Kidney (tissue), 14 donors: Measurements from ENCODE around the gene KCNG2. TPM values are rescaled to one million over a fixed set of nuclear protein-coding genes. Genes with fewer than 3 reads are reported as not detected.
A peak's percentile ranks its signal among the peaks of the same experiment; 100 is the strongest.

Experiments used
- DNase-seq, 5 donors: peaks; one replicate each; pipeline ENCODE4 v3.0.0-alpha.2; 2013 to 2020
- FAIRE-seq: peaks from 2 replicates; lab custom pipeline; 2012; peaks lifted over from hg19 to GRCh38; lab: Jason Lieb, UNC
- H3K27ac ChIP-seq, 2 donors: one replicate each; pipeline ENCODE4 v1.7.0; 2013; ENCODE audit warnings: low read depth in 2 of 2, low read length in 2 of 2, inconsistent platforms in 1 of 2
- H3K27me3 ChIP-seq: one replicate; pipeline ENCODE4 v1.7.1; 2013; ENCODE audit warnings: low read length, inconsistent platforms; ENCODE audit not compliant: control insufficient read depth, insufficient read depth
- H3K36me3 ChIP-seq, 3 donors: one replicate each; pipeline versions ENCODE4 v1.7.0 to v1.7.1; 2013; ENCODE audit warnings: low read length in 3 of 3, control low read depth in 1 of 3, inconsistent platforms in 1 of 3; ENCODE audit not compliant: insufficient read depth in 3 of 3, control insufficient read depth in 2 of 3
- H3K4me1 ChIP-seq, 3 donors: one replicate each; pipeline versions ENCODE4 v1.7.0 to v1.7.1; 2013; ENCODE audit warnings: low read length in 3 of 3, inconsistent platforms in 1 of 3, low read depth in 1 of 3; ENCODE audit not compliant: control insufficient read depth in 2 of 3, insufficient read depth in 2 of 3
- H3K4me3 ChIP-seq, 3 donors: one replicate each; pipeline versions ENCODE4 v1.7.0 to v1.8.1; 2013; ENCODE audit warnings: low read length in 3 of 3, control low read depth in 1 of 3, inconsistent platforms in 1 of 3
- H3K9ac ChIP-seq, 3 donors: one replicate each; pipeline versions ENCODE4 v1.7.0 to v1.7.1; 2013; ENCODE audit warnings: low read length in 3 of 3, control low read depth in 1 of 3, inconsistent platforms in 1 of 3
- H3K9me3 ChIP-seq, 3 donors: one replicate each; pipeline versions ENCODE4 v1.7.0 to v1.7.1; 2013; ENCODE audit warnings: low read length in 3 of 3, control low read depth in 1 of 3, inconsistent platforms in 1 of 3; ENCODE audit not compliant: control insufficient read depth in 2 of 3, insufficient read depth in 1 of 3
- intact Hi-C: fragments of 100-400 bp; cut with DNase I; formaldehyde crosslinking; loops from one replicate; pipeline ENCODE4 v1.11.1; 2022
- polyA plus RNA-seq: library from polyadenylated mRNA; stranded (reverse); fragments of 350-450 nt; fragmentation: Illumina TruSeq; extraction: RNeasy Lipid Tissue Mini Kit (QIAGEN cat#74804); gene quantifications from one replicate; pipeline ENCODE4 v1.2.3, GENCODE V29; 2014; ENCODE audit warnings: low read depth, low replicate concordance; ENCODE audit not compliant: insufficient read depth
- total RNA-seq: library from RNA; stranded (reverse); fragmentation: NEBNext Ultra II Directional; extraction: Animal tissue kit (Norgen Biotek cat#: 25700); gene quantifications from one replicate; pipeline ENCODE4 v1.2.1, GENCODE V29; 2021
- TF ChIP-seq, protein P1 (sequence below): IDR thresholded peaks from 3 replicates; pipeline ENCODE4 v1.5.1; 2012; ENCODE audit warnings: mild to moderate bottlenecking, moderate library complexity, borderline replicate concordance; ENCODE audit not compliant: insufficient read depth; ENCODE audit errors: extremely low read depth
- donor health status: control.
- donor health status: control.
- donor health status: control.
- donor health status: control.
- donor health status: control.
- donor health status: DM: yes; HTN: yes; CAD: no.
- donor health status: Normal renal cell carcinoma (clear cell type).

KCNG2 gene
- total and polyA plus RNA-seq, 2 donors from 2014 or later = 0.76 TPM; not detected in 1

- H3K27me3 ChIP-seq = peaks cover 5% of the 10 kb centered on the region
- H3K27ac ChIP-seq = no peak overlapping the region
- no peaks in the 10 kb centered on the region for H3K36me3 ChIP-seq
- intact Hi-C loops = no loop called here
- H3K9me3 ChIP-seq = no peaks in the 10 kb centered on the region
- no peak overlapping the region for H3K9ac ChIP-seq
- no peak for FAIRE-seq
- peaks cover 0 to 5% (median 0%) of the 10 kb centered on the region in 3 donors for H3K4me1 ChIP-seq
- peak in 4 of 5 donors; percentile 17 to 75 (median 40) for DNase-seq
- TF ChIP-seq, protein P1, sequence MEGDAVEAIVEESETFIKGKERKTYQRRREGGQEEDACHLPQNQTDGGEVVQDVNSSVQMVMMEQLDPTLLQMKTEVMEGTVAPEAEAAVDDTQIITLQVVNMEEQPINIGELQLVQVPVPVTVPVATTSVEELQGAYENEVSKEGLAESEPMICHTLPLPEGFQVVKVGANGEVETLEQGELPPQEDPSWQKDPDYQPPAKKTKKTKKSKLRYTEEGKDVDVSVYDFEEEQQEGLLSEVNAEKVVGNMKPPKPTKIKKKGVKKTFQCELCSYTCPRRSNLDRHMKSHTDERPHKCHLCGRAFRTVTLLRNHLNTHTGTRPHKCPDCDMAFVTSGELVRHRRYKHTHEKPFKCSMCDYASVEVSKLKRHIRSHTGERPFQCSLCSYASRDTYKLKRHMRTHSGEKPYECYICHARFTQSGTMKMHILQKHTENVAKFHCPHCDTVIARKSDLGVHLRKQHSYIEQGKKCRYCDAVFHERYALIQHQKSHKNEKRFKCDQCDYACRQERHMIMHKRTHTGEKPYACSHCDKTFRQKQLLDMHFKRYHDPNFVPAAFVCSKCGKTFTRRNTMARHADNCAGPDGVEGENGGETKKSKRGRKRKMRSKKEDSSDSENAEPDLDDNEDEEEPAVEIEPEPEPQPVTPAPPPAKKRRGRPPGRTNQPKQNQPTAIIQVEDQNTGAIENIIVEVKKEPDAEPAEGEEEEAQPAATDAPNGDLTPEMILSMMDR = no peak
- H3K4me3 ChIP-seq = no peak overlapping the region
Observed at GRCh38 chr18:79796531-79797405, 970 bp upstream of the KCNG2 start.

- Histone ChIP-seq H3K27me3 (peaks cover 5% of the 10 kb centered on the region), H3K9me3 (no peaks in the 10 kb centered on the region), H3K27ac (no peak overlapping the region), H3K36me3 (no peaks in the 10 kb centered on the region), H3K4me3 (no peak overlapping the region), H3K4me1 (peaks cover 0 to 5% (median 0%) of the 10 kb centered on the region in 3 donors), H3K9ac (no peak overlapping the region)
- TF ChIP-seq, protein P1 = no peak
- intact Hi-C loops = no loop called here
- DNase-seq (peak in 4 of 5 donors; percentile 16 to 65 (median 33)), FAIRE-seq (no peak)
Observed at GRCh38 chr18:79798346-79798998, 734 bp downstream of the KCNG2 start.

GRCh38 chr18:79798999-79799370 lies 1.2 kb downstream of the KCNG2 start:
- Histone ChIP-seq H3K4me3 (no peak overlapping the region), H3K27ac (no peak overlapping the region), H3K9me3 (no peaks in the 10 kb centered on the region), H3K9ac (no peak overlapping the region), H3K36me3 (no peaks in the 10 kb centered on the region), H3K27me3 (peaks cover 5% of the 10 kb centered on the region), H3K4me1 (peaks cover 0 to 5% (median 0%) of the 10 kb centered on the region in 3 donors)
- DNase-seq (peak; percentile 52 to 72 (median 62)), FAIRE-seq (no peak)
- intact Hi-C loops = no loop called here
- TF ChIP-seq, protein P1 = no peak
